ENCODE data around the gene SLC47A2. TPM values are rescaled to one million over a fixed set of nuclear protein-coding genes. Genes with fewer than 3 reads are reported as not detected.

Gene SLC47A2
- total and polyA plus RNA-seq, 2 experiments from 2014 or later = not detected

Small RNA genes within 50 kb of the gene (small RNA-seq; reads per million reads assigned to genes)
- gene RF00322 (ENCODE audit: low replicate concordance) = not detected

Other genes with a start within 250 kb of the SLC47A2 start
- 1.9 and 4.5 TPM in 2 replicates for gene SLC47A1, start 182.7 kb downstream of the SLC47A2 start, total RNA-seq (2014; rRNA removed; shearing (Covaris generic))
- 0.53 and 0.64 TPM in 2 replicates for gene SLC47A1, start 182.7 kb downstream of the SLC47A2 start, polyA plus RNA-seq (2016; fragmentation: Nextera tagmentation; extraction: Ambion mirVana)
- gene ALDH3A2, start 67.8 kb downstream of the SLC47A2 start, total RNA-seq (2014; rRNA removed; shearing (Covaris generic)) = 130 and 159 TPM in 2 replicates
- 31.3 TPM in 2 replicates for gene ALDH3A2, start 67.8 kb downstream of the SLC47A2 start, polyA plus RNA-seq (2016; fragmentation: Nextera tagmentation; extraction: Ambion mirVana)
- 0.17 and 1.0 TPM in 2 replicates for gene ALDH3A1, start 31.7 kb upstream of the SLC47A2 start, total RNA-seq (2014; rRNA removed; shearing (Covaris generic))
- 0.21 and 0.23 TPM in 2 replicates for gene ALDH3A1, start 31.7 kb upstream of the SLC47A2 start, polyA plus RNA-seq (2016; fragmentation: Nextera tagmentation; extraction: Ambion mirVana)
- gene ULK2, start 151.4 kb upstream of the SLC47A2 start, total RNA-seq (2014; rRNA removed; shearing (Covaris generic)) = 3.0 and 10.3 TPM in 2 replicates
- 1.4 and 1.6 TPM in 2 replicates for gene ULK2, start 151.4 kb upstream of the SLC47A2 start, polyA plus RNA-seq (2016; fragmentation: Nextera tagmentation; extraction: Ambion mirVana)